Endodermal cell (in vitro differentiated cells): ENCODE data around the gene VSIG10L. TPM values are rescaled to one million over a fixed set of nuclear protein-coding genes. Genes with fewer than 3 reads are reported as not detected.

Experiments
- DNase-seq: peaks from one replicate; pipeline ENCODE4 v3.0.0-alpha.2; 2017
- H3K27ac ChIP-seq: 2 replicates; pipeline ENCODE4 v1.5.1; 2013; ENCODE audit warnings: mild to moderate bottlenecking, low read depth, low read length, moderate library complexity
- H3K27me3 ChIP-seq: 2 replicates; pipeline ENCODE4 v1.6.1; 2013; ENCODE audit warnings: mild to moderate bottlenecking, low read length, moderate library complexity; ENCODE audit not compliant: insufficient read depth, control insufficient read depth, poor library complexity, severe bottlenecking
- H3K36me3 ChIP-seq: 2 replicates; pipeline ENCODE4 v1.7.0; 2013; ENCODE audit warnings: mild to moderate bottlenecking, low read length, moderate library complexity; ENCODE audit not compliant: control insufficient read depth, insufficient read depth
- H3K4me1 ChIP-seq: one replicate; pipeline ENCODE4 v1.7.0; 2013; ENCODE audit warnings: low read length; ENCODE audit not compliant: control insufficient read depth, insufficient read depth
- H3K4me3 ChIP-seq: 2 replicates; pipeline ENCODE4 v1.5.1; 2013; ENCODE audit warnings: mild to moderate bottlenecking, low read length, moderate library complexity
- H3K9ac ChIP-seq: 2 replicates; pipeline ENCODE4 v1.6.1; 2013; ENCODE audit warnings: mild to moderate bottlenecking, low read length, moderate library complexity; ENCODE audit not compliant: poor library complexity, severe bottlenecking; ENCODE audit errors: extremely low read depth
- H3K9me3 ChIP-seq: 2 replicates; pipeline ENCODE4 v1.6.1; 2013; ENCODE audit warnings: mild to moderate bottlenecking, low read length, moderate library complexity; ENCODE audit not compliant: control insufficient read depth
- H3K27ac Mint-ChIP-seq: 2 replicates; pipeline ENCODE4 v1.8.0; 2020; ENCODE audit warnings: mixed read lengths
- H3K27me3 Mint-ChIP-seq: 2 replicates; pipeline ENCODE4 v1.8.0; 2021; ENCODE audit warnings: mild to moderate bottlenecking, mixed read lengths; ENCODE audit not compliant: insufficient read depth
- H3K36me3 Mint-ChIP-seq: 2 replicates; pipeline ENCODE4 v1.8.0; 2020; ENCODE audit warnings: low read depth, mixed read lengths
- H3K4me1 Mint-ChIP-seq: 2 replicates; pipeline ENCODE4 v1.8.0; 2020; ENCODE audit warnings: mixed read lengths
- H3K4me3 Mint-ChIP-seq: 2 replicates; pipeline ENCODE4 v1.8.0; 2020; ENCODE audit warnings: mild to moderate bottlenecking, moderate library complexity, mixed read lengths
- H3K9me3 Mint-ChIP-seq: 2 replicates; pipeline ENCODE4 v1.8.0; 2020; ENCODE audit warnings: mild to moderate bottlenecking, mixed read lengths
- CTCF ChIP-seq: fragments of 200-600 bp; sonication (generic); conservative IDR thresholded peaks from 2 replicates; pipeline ENCODE4 v1.5.0; 2021; ENCODE audit warnings: antibody characterized with exemption, mild to moderate bottlenecking
- WGBS, 2 experiments: methylation state at CpG; one replicate each; pipeline versions ENCODE4 v1.1.5 to v1.1.7; 2013; ENCODE audit warnings: missing lambda C conversion rate in 2 of 2, mixed read lengths in 1 of 2; ENCODE audit not compliant: insufficient coverage in 1 of 2, insufficient read length in 1 of 2; 5-methylcytosine and 5-hydroxymethylcytosine counted together
- total RNA-seq, 2 donors: library from RNA; stranded (reverse); fragmentation: NEBNext Ultra II Directional in 1 of 2; extraction: Animal tissue kit (Norgen Biotek cat#: 25700) in 1 of 2; gene quantifications; 2 replicates in 1 of 2; 3 replicates in 1 of 2; pipeline ENCODE4 v1.2.1, GENCODE V29; 2021

Gene VSIG10L
- total RNA-seq, 2 donors from 2014 or later, result 6.4 to 11.5 TPM

GRCh38 chr19:51293571-51294210 lies 48.2 kb downstream of the VSIG10L start:
- DNase-seq, result peak; percentile 79
- Histone ChIP-seq H3K27ac (no peak overlapping the region), H3K4me3 (no peak overlapping the region), H3K27me3 (no peaks in the 10 kb centered on the region), H3K9me3 (no peaks in the 10 kb centered on the region), H3K9ac (no peak overlapping the region), H3K4me1 (peaks cover 19% of the 10 kb centered on the region), H3K36me3 (no peaks in the 10 kb centered on the region)
- H3K27me3 Mint-ChIP-seq, result no peaks in the 10 kb centered on the region
- peaks cover 4% of the 10 kb centered on the region for H3K9me3 Mint-ChIP-seq
- H3K4me3 Mint-ChIP-seq, result peak overlapping the region; percentile 37
- no peaks in the 10 kb centered on the region for H3K36me3 Mint-ChIP-seq
- H3K27ac Mint-ChIP-seq, result peak overlapping the region; percentile 87
- TF ChIP-seq CTCF, result no peak
- peaks cover 45% of the 10 kb centered on the region for H3K4me1 Mint-ChIP-seq
- 65 to 75% methylated on average over 9 to 14 of the region's 14 CpGs for WGBS, 2 experiments

- H3K27ac Mint-ChIP-seq, result peak overlapping the region; percentile 50
- peak; percentile 81 for DNase-seq
- H3K4me3 ChIP-seq, result peak overlapping the region; percentile 20
Observed at GRCh38 chr19:51292971-51293370, 49.0 kb downstream of the VSIG10L start.

GRCh38 chr19:51289635-51290034 lies 52.3 kb downstream of the VSIG10L start:
- no peak for DNase-seq
- H3K4me1 ChIP-seq, result peaks cover 11% of the 10 kb centered on the region
- H3K27me3 ChIP-seq, result no peaks in the 10 kb centered on the region
- no peak overlapping the region for H3K4me3 Mint-ChIP-seq
- TF ChIP-seq CTCF, result no peak
- peaks cover 27% of the 10 kb centered on the region for H3K4me1 Mint-ChIP-seq
- 88% methylated on average over 1 of the region's 1 CpG; no CpG with 5 or more reads in 1 of the 2 experiments for WGBS, 2 experiments
- H3K9ac ChIP-seq, result no peak overlapping the region
- no peak overlapping the region for H3K27ac Mint-ChIP-seq
- H3K36me3 Mint-ChIP-seq, result no peaks in the 10 kb centered on the region
- no peak overlapping the region for H3K27ac ChIP-seq
- no peak overlapping the region for H3K4me3 ChIP-seq
- no peaks in the 10 kb centered on the region for H3K36me3 ChIP-seq
- H3K27me3 Mint-ChIP-seq, result no peaks in the 10 kb centered on the region
- no peaks in the 10 kb centered on the region for H3K9me3 ChIP-seq
- peaks cover 4% of the 10 kb centered on the region for H3K9me3 Mint-ChIP-seq

More at GRCh38 chr19:51292971-51293370, 49.0 kb downstream of the VSIG10L start:
- H3K9ac ChIP-seq, result no peak overlapping the region
- no peaks in the 10 kb centered on the region for H3K27me3 ChIP-seq
- H3K27ac ChIP-seq, result peak overlapping the region; percentile 60
- peaks cover 19% of the 10 kb centered on the region for H3K4me1 ChIP-seq
- H3K36me3 ChIP-seq, result no peaks in the 10 kb centered on the region
- peaks cover 45% of the 10 kb centered on the region for H3K4me1 Mint-ChIP-seq
- H3K4me3 Mint-ChIP-seq, result peak overlapping the region; percentile 37
- TF ChIP-seq CTCF, result no peak
- H3K36me3 Mint-ChIP-seq, result no peaks in the 10 kb centered on the region
- WGBS, 2 experiments, result 28 to 29% methylated on average over 7 to 11 of the region's 11 CpGs
- peaks cover 4% of the 10 kb centered on the region for H3K9me3 Mint-ChIP-seq
- H3K27me3 Mint-ChIP-seq, result no peaks in the 10 kb centered on the region
- no peaks in the 10 kb centered on the region for H3K9me3 ChIP-seq
